ENCODE data around the gene IMPA2. TPM values are rescaled to one million over a fixed set of nuclear protein-coding genes. Genes with fewer than 3 reads are reported as not detected.

IMPA2 gene
- 7.1 and 8.2 TPM in 2 replicates for total RNA-seq

DNA sequence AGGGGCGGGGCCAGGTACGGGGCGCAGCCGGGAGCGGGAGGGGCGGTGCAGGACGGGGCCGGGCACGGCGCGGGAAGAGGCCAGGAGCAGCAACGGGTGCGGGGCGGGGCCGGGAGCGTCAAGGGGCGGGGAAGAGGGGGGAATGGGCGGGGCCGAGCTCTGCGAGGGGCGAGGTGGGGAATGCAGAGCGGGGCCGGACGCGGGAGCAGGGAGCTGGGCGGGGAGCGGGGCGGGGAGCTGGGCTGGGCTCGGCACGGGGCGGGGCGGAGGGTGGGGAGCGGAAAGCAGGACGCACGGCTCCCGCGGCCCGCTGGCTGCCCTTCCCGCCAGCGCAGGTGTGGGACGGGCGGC, at the start of gene IMPA2:
Gene IMPA2 (plus strand): TSS at position 316 of the 351 bp plus-strand sequence. CDS start 163 bp downstream, outside the sequence.

Other genes starting within 250 kb of the IMPA2 start
- 58.5 and 66.3 TPM in 2 replicates for gene CHMP1B, start 130.1 kb upstream of the IMPA2 start, total RNA-seq
- 10.7 and 17.8 TPM in 2 replicates for gene MPPE1, start 73.2 kb upstream of the IMPA2 start, total RNA-seq
- gene ANKRD62, start 112.3 kb downstream of the IMPA2 start, total RNA-seq: not detected in 2 replicates

Data from endothelial cell of coronary artery (primary cell).